HPDE6-E6E7 (cell line): ENCODE data around the gene CYB561A3.
"Not testable (repeated sequence)": the region's sequence is repeated elsewhere in the genome, so short reads cannot be mapped to it uniquely, and the experiment has no call there.

ENCODE experiments used
- DNase-seq: peaks from one replicate; pipeline ENCODE4 v3.0.0; 2011; ENCODE audit warnings: missing footprints; ENCODE audit errors: extremely low spot score

The CYB561A3 gene

GRCh38 chr11:61361741-61362541 is at the start of gene CYB561A3, which contains the start of gene TMEM138:
CYB561A3 (minus strand) TSS chr11:61361882; CDS start chr11:61356713, 5,169 bp downstream.
TMEM138 (plus strand) TSS chr11:61362374; CDS start chr11:61364391, 2,017 bp downstream.
- DNase-seq, result peak; percentile 97

- DNase-seq, result no peak
These were observed 45.5 kb upstream of the CYB561A3 start for GRCh38 chr11:61406991-61407728.

- DNase-seq, result no peak
These were observed 44.4 kb upstream of the CYB561A3 start for GRCh38 chr11:61406067-61406466.

GRCh38 chr11:61404641-61405040 is 43.0 kb upstream of the CYB561A3 start:
- no peak for DNase-seq

- no peak for DNase-seq
These were observed 42.4 kb upstream of the CYB561A3 start for GRCh38 chr11:61404103-61404502.

GRCh38 chr11:61403658-61404057 is 42.0 kb upstream of the CYB561A3 start:
- DNase-seq, result no peak

GRCh38 chr11:61401573-61401972 is 39.9 kb upstream of the CYB561A3 start:
- no peak for DNase-seq

- no peak for DNase-seq
These were observed 39.5 kb upstream of the CYB561A3 start for GRCh38 chr11:61401173-61401572.

GRCh38 chr11:61392981-61393595 is 31.4 kb upstream of the CYB561A3 start:
- DNase-seq, result no peak

GRCh38 chr11:61390161-61390560 is 28.5 kb upstream of the CYB561A3 start:
- no peak for DNase-seq

GRCh38 chr11:61384271-61385242 is 22.9 kb upstream of the CYB561A3 start:
- no peak for DNase-seq

- not testable (repeated sequence) for DNase-seq
These were observed 22.2 kb upstream of the CYB561A3 start for GRCh38 chr11:61383859-61384258.

GRCh38 chr11:61380884-61381283 is 19.2 kb upstream of the CYB561A3 start:
- DNase-seq, result no peak

GRCh38 chr11:61378713-61379313 is 17.1 kb upstream of the CYB561A3 start:
- peak; percentile 93 for DNase-seq

- no peak for DNase-seq
These were observed 15.9 kb upstream of the CYB561A3 start for GRCh38 chr11:61377461-61378160.

GRCh38 chr11:61375761-61376108 is 14.1 kb upstream of the CYB561A3 start:
- DNase-seq, result no peak

- DNase-seq, result no peak
These were observed 11.2 kb upstream of the CYB561A3 start for GRCh38 chr11:61372659-61373420.

GRCh38 chr11:61370349-61371005 is 8.8 kb upstream of the CYB561A3 start:
- no peak for DNase-seq
